HEK293T (cell line): ENCODE data around the gene MYO1G.

Source experiments
- CTCF ChIA-PET: fragments of 350-600 bp; formaldehyde crosslinking; extraction: SDS; loops from one replicate; lab custom pipeline; 2021; ENCODE audit warnings: antibody characterized with exemption, inconsistent platforms; lab: Yijun Ruan, JAX
- POLR2A ChIA-PET: fragments of 350-600 bp; formaldehyde crosslinking; extraction: SDS; loops from one replicate; lab custom pipeline; 2020; ENCODE audit warnings: antibody characterized with exemption, inconsistent platforms; lab: Yijun Ruan, JAX
- DNase-seq: peaks from one replicate; pipeline ENCODE4 v3.0.0; 2012; ENCODE audit warnings: mixed read lengths; ENCODE audit errors: extremely low spot score
- ARNT ChIP-seq: fragments of 450-650 bp; IDR thresholded peaks from 2 replicates; pipeline ENCODE4 v1.6.1; 2017; ENCODE audit warnings: mild to moderate bottlenecking
- BHLHE40 ChIP-seq: fragments of 450-650 bp; IDR thresholded peaks from 2 replicates; pipeline ENCODE4 v1.6.1; 2016; ENCODE audit warnings: mild to moderate bottlenecking, moderate library complexity, borderline replicate concordance
- CTBP1 ChIP-seq: fragments of 450-650 bp; IDR thresholded peaks from 2 replicates; pipeline ENCODE4 v1.6.1; 2016; ENCODE audit warnings: borderline replicate concordance
- ELF4 ChIP-seq: fragments of 450-650 bp; IDR thresholded peaks from 2 replicates; pipeline ENCODE4 v1.6.1; 2017; ENCODE audit warnings: antibody characterized with exemption
- FOXA1 ChIP-seq: fragments of 450-650 bp; IDR thresholded peaks from 2 replicates; pipeline ENCODE4 v1.6.1; 2016; ENCODE audit warnings: mild to moderate bottlenecking
- FOXK2 ChIP-seq: fragments of 450-650 bp; IDR thresholded peaks from 2 replicates; pipeline ENCODE4 v1.6.1; 2016; ENCODE audit warnings: mild to moderate bottlenecking
- FOXM1 ChIP-seq: fragments of 450-650 bp; IDR thresholded peaks from 2 replicates; pipeline ENCODE4 v1.6.1; 2017; ENCODE audit warnings: mild to moderate bottlenecking, borderline replicate concordance
- HDGF ChIP-seq: fragments of 450-650 bp; IDR thresholded peaks from 2 replicates; pipeline ENCODE4 v1.6.1; 2017; ENCODE audit warnings: antibody characterized with exemption, borderline replicate concordance
- L3MBTL2 ChIP-seq: fragments of 450-650 bp; conservative IDR thresholded peaks from 2 replicates; pipeline ENCODE4 v1.6.1; 2016; ENCODE audit warnings: mild to moderate bottlenecking
- LEF1 ChIP-seq: fragments of 450-650 bp; IDR thresholded peaks from 2 replicates; pipeline ENCODE4 v1.6.1; 2017; ENCODE audit warnings: mild to moderate bottlenecking, borderline replicate concordance
- NFRKB ChIP-seq: fragments of 450-650 bp; IDR thresholded peaks from 2 replicates; pipeline ENCODE4 v1.6.1; 2016; ENCODE audit warnings: mild to moderate bottlenecking, moderate library complexity
- PKNOX1 ChIP-seq: fragments of 450-650 bp; IDR thresholded peaks from 2 replicates; pipeline ENCODE4 v1.6.1; 2016
- SP1 ChIP-seq: fragments of 450-650 bp; IDR thresholded peaks from 2 replicates; pipeline ENCODE4 v1.6.1; 2017
- SUZ12 ChIP-seq: fragments of 450-650 bp; IDR thresholded peaks from 2 replicates; pipeline ENCODE4 v1.6.1; 2016; ENCODE audit warnings: mild to moderate bottlenecking
- TARDBP ChIP-seq: fragments of 450-650 bp; IDR thresholded peaks from 2 replicates; pipeline ENCODE4 v1.6.1; 2016
- ZNF384 ChIP-seq: fragments of 450-650 bp; IDR thresholded peaks from 2 replicates; pipeline ENCODE4 v1.6.1; 2016

Gene MYO1G

GRCh38 chr7:45024126-45024744 lies 45.4 kb upstream of the MYO1G start:
- DNase-seq = no peak
- TF ChIP-seq TARDBP (no peak), ARNT (no peak), NFRKB (no peak), PKNOX1 (no peak), ELF4 (no peak), SP1 (no peak), LEF1 (no peak), FOXM1 (no peak), HDGF (no peak), BHLHE40 (no peak), L3MBTL2 (no peak), FOXA1 (no peak)
- POLR2A ChIA-PET = no interaction called here
- CTCF ChIA-PET = no interaction called here

DNA sequence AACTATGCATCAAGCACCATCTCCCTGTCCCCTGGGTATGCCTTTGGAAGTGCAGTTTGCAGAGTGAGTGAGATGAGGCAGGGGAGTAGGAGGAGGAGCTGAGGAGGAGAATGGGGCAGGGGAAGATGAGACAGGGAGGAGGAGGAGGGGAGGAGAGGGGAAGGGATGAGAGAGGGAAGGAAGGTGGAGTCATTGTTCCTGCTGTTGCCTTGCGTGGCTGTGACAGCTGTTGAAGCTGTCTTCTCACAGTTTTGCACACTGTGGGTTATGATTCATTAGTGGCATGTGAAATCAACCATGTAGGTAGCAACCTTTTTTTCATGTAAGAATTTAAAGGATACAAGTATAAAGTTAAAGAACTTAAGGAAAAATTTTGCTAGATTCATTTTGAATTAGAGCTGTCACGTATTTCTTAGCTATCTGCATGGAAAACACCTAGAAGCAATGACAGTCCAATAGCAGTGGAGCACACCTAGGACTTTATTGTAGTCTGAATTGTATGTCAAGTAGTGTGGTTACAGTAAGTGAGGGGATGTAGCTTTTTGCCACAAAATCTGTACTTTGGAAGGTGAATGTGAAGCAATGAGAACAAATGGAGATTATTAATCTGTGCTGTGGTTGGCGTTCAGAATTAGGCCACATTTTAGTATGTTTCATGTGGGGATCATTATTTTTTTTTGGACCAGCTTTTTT lies 42.9 kb upstream of the MYO1G start:
- ChIA-PET POLR2A (no interaction called here), CTCF (interaction anchor here (1.1 kb wide), 1 partner anchor 49 kb away, joined by 3 read pairs; no protein-coding TSS in a partner anchor)
- no peak for DNase-seq
- no peak for TF ChIP-seq SP1
- no peak for TF ChIP-seq HDGF
- TF ChIP-seq SUZ12 = no peak
- TF ChIP-seq TARDBP = no peak
- TF ChIP-seq BHLHE40 = no peak
- TF ChIP-seq FOXA1 = no peak
- TF ChIP-seq NFRKB = no peak

GRCh38 chr7:45020915-45021314 lies 42.1 kb upstream of the MYO1G start:
- DNase-seq = no peak
- ChIA-PET CTCF (interaction anchor here (1.1 kb wide), 1 partner anchor 48 kb away, joined by 3 read pairs; no protein-coding TSS in a partner anchor), POLR2A (interaction anchor here (1.3 kb wide), 1 partner anchor 27 kb away, joined by 3 read pairs; no protein-coding TSS in a partner anchor)
- no peak for TF ChIP-seq TARDBP
- no peak for TF ChIP-seq ZNF384
- TF ChIP-seq FOXK2 = no peak
- TF ChIP-seq SUZ12 = no peak
- no peak for TF ChIP-seq FOXA1

DNA sequence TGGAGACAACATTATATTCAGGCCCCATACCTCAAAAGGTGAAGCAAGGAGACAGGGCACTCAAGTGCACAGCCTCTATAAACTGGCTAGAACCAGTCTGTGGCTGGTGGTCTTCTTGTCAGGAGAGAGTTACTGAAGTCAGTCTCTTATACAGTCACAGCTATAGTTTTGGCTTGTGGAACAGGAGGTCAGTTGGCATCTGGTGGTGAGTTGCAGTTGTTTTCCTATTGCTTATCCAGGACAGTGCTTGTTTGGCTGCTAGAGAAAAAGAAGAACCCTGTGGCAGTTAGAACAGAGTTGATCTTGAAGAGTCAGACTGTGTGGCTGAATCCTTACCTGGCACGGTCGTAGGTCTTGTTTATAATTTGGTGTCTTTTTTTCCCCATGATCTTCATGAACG lies 38.4 kb upstream of the MYO1G start:
- no peak for DNase-seq
- TF ChIP-seq HDGF (no peak), BHLHE40 (no peak), LEF1 (no peak), SP1 (no peak), CTBP1 (no peak), FOXK2 (no peak), PKNOX1 (no peak), FOXM1 (no peak), ZNF384 (no peak), ARNT (no peak), NFRKB (no peak), SUZ12 (no peak), TARDBP (no peak), ELF4 (no peak), FOXA1 (no peak), L3MBTL2 (no peak)
- CTCF ChIA-PET = no interaction called here
- POLR2A ChIA-PET = no interaction called here

GRCh38 chr7:45015313-45015712 lies 36.5 kb upstream of the MYO1G start:
- ChIA-PET CTCF (no interaction called here), POLR2A (interaction anchor here (1.4 kb wide), 1 partner anchor 14 kb away, joined by 3 read pairs; no protein-coding TSS in a partner anchor)
- DNase-seq = no peak
- TF ChIP-seq HDGF = no peak
- TF ChIP-seq SUZ12 = no peak
- TF ChIP-seq ZNF384 = no peak
- no peak for TF ChIP-seq FOXK2
- TF ChIP-seq ARNT = no peak
- no peak for TF ChIP-seq ELF4
- TF ChIP-seq L3MBTL2 = no peak
- TF ChIP-seq FOXA1 = no peak
- no peak for TF ChIP-seq SP1
- TF ChIP-seq PKNOX1 = no peak
- no peak for TF ChIP-seq CTBP1

DNA sequence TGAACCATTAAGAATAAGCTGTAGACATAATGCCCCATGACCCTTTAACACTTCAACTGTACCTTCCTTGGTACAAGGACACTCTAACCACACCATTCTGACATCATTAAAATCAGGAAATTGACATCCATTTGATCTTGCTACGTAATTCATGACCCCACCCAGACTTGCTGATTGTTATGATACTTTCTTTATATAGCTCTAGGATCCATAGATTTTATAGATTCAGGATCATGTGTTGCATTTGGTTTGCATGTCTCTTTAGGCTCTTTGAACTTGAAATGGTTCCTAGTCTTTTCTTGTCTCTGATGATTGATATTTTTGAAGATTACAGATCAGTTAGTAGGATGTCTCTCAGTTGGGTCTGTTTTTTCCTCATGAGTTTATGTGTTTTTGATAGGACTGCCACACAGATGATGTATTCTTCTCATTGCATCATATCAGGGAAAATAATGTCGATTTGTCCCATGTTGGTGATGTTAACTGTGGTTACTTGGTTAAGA lies 34.7 kb upstream of the MYO1G start:
- POLR2A ChIA-PET = no interaction called here
- DNase-seq = no peak
- CTCF ChIA-PET = interaction anchor here (0.6 kb wide), 1 partner anchor 217 kb away, joined by 3 read pairs; no protein-coding TSS in a partner anchor
- TF ChIP-seq NFRKB (no peak), TARDBP (no peak), SP1 (no peak), ARNT (no peak), FOXA1 (no peak), ELF4 (no peak), CTBP1 (no peak), HDGF (no peak), FOXM1 (no peak), SUZ12 (no peak)
